Activated CD4-positive, CD25-positive, alpha-beta regulatory T cell (primary cell): Measurements from ENCODE around the gene MGMT.

ENCODE experiments used
- DNase-seq, 4 experiments: peaks; one replicate each; lab custom pipeline; 2025; lab: John Stamatoyannopoulos, UW

The MGMT gene

DNA sequence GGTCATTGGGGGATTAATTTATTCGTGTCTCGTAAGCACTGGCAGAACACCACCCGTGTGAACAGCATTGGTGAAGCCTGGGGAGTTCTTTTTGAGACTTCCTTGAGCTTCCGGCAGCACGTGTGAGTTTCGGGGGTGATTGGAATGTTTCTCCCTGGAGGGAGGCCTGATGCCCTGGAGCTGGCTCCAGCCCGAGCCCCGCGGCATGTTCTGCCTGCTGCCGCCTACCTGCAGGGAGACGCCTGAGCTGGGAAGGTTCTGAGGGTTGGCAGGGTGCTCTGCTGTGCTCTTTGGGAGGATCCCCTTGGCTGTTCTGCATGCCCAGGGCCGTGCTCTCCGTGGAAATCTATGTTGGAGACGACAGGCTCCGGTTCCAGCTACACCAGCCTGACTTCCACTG, 159.3 kb downstream of the MGMT start:
- DNase-seq, result no peak

DNA sequence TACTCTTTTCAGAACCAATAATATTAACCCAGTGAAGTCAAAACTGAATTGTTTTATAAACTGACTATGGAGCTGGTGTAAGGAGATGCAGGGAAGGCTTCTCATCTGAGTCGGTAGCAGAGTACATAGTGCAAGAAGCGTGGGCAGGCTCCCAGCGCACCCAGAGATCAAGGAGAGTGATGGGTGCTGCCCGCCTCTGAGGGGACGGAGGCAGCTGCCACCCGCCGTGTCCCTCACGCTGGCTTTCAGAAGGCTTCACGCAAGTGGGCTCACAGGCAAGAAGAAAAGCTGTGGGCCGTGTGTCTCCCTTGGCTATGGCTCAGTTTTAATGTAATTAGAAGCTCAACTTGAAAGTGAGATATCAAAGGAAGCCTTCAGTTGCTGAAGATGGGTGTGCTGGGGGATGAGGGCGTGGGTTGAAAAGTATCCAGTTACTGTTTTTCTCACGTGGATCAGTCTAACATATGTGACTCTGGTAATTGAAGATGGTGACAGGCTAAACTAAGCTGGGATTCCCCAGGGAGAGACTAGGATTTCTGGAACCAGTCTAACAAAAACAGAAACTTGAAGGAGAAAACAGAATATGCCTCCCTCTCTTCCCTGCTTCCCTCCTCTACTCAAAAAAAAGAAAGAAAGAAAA, 159.9 kb downstream of the MGMT start:
- no peak for DNase-seq

DNA sequence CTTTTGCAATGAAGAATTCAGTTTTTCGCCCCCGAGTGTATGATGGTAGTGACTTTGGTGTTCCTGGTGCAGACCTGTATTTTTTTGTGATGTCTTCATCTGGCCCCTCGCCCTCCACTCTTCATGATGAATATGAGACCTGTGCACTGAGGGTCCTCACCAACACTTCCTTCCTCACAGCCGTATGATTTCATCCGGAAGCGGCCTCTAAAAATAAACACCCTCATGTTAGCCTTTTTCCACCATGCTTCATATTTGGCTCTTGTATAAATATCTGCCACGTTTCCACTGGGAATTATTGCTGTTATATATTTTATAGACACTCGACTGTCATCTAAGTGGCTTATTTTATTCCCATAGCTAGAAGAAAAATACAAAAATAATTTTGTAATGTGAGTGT, 160.4 kb downstream of the MGMT start:
- DNase-seq, result no peak

DNA sequence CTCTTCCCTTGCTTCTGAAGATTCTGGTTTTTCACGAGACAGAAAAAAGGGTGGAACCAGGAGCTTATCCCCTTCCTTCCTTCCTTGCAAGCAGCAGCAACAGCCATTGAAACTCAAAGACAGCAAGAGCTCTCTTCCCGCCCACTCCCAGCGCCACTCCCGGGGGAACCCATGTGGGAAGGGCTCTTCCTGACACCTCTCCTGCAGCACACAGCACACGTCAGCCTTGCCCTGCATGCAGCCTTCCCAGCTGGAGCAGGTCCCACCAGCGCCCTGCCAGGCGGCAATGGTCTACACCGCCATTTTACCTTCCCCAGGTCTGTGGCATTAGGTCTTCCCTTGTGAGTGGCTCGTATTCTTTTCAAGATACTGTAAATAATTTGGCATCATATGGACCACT, 161.8 kb downstream of the MGMT start:
- DNase-seq, result no peak

DNA sequence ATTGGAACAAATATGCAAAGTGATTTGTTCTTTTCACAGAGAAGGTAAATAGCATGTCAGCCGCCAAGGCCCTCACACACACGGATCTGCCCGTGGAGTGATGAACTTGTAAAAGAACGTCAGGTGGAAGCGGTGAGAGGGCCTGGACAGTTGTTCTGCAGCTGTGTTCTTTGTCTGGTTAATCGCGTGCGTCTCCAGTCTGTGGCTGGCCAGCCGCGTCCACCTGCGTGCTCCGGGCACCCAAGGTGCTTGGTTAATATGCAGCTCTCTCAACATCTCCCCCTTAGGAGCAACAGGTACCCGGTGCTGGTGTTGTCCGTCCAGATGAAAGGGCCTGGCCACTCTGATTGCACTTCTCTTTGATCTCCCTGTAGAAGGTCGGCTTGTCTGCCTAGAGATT, 162.9 kb downstream of the MGMT start:
- DNase-seq, result no peak

DNA sequence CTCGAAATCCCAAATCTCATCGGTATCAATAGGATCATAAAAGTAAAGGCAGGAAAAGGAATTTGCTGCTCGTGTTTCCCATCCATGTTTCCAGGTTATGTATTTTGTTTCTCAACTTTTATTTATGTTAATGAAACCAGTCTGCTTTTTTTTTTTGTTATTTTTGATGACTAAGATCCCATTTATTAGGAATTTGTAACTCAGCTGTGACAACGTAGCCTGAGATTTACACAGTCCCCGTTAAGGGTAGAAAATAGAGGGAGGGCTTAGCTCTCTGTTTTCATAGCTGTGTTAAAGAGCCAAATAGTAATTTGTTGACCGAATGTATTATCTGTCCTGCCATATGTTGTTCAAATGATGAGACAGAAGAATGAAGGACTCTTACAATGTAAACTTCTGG, 164.0 kb downstream of the MGMT start:
- DNase-seq, result no peak

DNA sequence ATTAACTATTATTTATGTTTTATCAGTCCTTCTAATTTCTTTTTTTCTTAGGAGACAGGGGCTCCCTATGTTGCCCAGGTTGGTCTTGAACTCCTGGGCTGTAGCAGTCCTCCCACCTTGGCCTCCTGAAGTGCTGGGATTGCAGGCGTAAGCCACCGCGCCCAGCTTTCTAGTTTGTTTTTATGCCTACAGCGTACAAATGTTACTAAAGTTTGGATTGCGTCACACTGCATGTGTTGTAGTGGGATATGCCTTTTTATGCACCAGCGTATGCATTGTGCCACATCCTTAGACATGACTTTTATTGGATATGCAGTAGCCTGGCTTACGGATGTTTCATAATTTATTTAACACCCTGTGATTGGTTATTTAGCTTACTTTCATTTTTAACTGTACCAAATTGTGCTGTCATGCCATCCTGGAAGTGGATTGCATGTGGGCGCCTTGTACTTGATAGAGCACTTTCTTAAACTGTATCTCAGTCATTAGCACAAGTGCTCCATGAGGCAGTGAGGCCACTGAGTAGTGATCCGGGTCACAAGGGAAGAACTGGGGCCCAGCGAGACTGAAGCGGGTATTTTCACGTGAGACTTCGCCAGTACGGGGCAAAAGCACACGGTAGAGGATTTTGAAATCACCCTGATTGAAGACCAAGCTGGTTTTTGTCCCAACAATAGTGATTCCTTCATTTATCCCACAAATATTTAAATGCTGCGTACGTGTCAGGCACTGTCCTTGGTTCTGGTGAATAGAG, 165.0 kb downstream of the MGMT start:
- DNase-seq, result no peak

DNA sequence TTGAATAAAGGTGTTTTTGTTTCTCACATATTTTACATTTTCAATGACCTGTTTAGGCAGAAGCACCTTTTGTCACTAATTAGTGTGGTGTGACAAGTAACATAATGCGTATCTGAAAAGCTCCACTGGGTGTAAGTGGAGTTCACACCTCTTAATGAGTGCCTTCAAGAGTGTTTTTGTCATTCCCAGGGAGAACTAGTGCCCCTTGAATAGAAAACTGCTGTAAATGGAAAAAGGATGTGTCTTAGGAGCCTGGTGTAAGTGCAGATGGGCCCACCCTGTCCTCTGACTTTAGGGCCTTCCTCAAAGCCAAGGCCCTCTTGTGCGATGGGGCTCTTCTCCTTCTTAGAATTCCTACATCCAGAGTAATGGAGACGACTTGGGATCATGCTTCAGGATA, 170.0 kb downstream of the MGMT start:
- DNase-seq, result no peak

DNA sequence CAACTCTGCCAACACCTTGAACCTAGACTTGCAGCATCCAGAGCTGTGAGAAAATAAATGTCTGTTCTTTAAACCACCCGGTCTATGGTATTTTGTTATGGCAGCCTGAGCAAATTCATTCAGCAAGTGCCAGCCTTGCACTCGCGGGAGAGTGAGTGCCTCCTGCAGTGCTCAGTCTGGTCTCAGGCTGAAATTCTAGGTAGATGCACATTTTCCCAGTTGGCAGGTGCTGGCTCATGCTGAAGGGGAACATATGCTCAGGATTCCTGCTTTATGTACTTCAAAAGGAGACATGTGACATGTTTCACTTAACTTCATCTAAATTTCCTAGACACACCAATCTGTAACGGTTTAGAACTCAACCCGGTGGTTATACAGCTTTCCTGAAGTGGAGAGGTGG, 170.8 kb downstream of the MGMT start:
- DNase-seq, result no peak

DNA sequence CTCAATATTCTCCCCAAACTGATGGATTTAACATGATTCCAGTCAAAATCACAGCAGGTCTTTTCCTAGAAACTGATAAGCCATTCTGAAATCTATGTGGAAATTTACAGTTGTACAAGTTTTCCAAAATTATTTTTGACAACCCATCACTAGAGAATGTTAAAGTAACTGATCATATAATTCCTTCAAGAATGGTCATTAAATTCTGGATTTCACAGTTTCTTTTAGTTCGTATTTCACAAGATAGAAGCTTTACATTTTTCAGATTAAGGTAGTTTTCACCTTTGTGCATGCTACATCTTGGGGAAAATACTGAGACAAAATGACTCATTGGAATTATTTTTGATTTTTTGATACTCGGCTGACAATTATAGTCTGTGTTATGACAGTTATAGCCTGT, 174.3 kb downstream of the MGMT start:
- DNase-seq, result no peak

DNA sequence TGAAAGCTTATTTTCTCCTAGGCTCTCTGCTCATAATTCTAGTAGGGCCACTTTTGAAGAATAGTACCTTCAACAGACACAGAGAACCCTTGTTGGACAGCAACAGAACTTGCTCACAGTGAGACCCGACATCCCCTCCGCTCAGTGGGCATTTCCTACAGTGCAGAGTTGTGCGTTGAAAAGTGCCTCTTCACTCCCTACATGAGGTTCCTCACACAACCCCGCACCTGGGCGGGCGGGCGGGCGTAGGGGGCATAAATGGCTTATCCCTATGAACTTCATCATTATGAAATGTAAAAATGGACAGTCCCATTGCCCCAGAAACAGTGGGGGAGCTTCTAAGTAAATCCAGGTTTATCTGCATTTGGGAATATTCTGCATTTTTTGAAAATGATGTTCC, 174.9 kb downstream of the MGMT start:
- no peak for DNase-seq

DNA sequence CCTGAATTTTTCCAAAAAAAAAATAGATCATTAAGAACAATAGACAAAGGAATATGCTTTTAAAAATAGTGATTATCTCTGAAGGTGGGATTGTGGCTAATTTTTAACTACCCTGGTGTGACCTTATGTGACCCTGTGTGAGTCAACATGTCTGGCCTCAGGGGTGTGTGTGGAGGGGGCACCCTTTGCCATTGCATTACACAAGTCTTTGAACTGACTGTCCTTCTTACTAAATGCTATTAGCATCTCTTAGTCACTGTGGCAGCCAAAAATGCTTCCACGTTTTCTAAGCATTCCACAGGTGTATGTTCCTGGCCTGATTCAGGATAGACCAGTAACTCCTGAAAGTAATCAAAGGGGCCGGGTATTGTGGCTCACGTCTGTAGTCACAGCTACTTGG, 175.4 kb downstream of the MGMT start:
- no peak for DNase-seq

DNA sequence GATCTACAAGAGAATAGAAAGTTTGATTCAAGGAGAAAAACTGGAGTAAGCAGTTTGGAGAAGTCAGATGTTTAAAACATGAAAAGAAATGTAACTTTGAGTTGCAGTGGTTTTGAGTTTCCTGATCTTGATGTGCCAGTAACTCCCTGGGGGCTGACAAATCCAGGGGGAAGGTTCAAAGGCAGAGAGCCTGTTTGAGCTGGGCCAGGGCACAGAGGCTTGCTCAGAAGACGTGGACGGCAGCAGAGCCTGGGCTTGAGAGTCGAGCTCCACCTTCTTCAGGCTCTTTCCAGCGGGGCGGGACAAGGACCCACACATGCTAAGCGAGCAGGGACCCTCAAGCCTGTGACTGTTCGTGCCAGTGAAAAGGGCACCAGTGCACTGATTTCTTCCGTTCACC, 176.2 kb downstream of the MGMT start:
- no peak for DNase-seq

DNA sequence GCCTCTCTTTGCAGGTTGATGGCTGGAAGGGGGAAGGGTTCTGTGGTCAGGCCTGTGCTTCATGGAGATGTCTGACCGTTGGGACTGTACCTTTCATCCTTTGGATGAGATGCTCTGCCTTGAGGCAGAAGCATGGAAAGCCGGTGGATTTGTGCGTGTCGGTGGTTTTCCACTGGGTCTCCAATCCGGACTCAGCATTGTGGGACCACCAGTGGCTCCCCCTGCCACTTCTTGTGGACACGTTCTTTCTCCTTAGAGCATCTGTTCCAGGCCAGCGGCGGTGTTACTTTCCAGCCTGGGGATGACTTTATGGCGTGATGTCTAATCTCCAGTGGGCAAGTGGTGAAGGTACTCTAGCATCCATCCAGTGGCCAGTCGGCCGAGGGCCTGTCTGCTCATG, 178.4 kb downstream of the MGMT start:
- no peak for DNase-seq

DNA sequence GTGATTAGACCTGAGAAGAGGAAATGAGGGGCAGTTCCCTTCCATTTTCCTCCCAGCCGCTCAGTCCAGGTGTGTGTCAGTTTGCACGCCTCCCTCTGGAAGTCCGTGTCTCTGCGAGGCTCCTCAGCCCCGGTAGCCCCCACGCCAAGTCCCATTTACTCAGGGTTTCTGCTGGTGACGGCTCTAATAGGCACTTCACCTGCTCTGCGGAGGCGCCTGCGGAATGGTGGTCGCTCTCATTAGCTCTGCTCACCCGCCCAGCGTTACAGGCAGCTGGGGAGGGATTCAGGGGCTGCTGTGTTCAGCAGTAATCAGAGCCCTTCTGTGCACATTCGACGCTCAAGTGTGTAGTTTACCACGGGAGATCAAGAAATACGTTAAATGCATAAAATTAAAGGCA, 179.9 kb downstream of the MGMT start:
- DNase-seq, result no peak

DNA sequence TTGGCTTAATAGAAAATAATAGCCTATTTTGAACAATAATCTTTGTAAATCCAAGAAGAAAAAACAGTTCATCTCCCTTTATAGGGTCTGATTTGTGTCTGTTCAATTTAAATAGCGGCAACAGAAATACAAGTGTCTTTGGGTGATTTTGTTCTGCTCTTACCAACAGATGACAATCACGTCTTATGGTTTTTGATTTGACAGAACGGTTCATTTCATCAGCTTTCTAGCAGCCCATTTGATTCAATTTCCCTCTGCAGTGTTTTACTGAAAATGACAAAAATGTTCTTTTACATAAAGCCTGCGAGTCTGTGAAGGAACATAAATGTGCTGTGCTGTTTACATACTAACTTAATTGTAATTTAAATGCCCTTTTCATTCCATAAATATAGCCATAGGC, 180.5 kb downstream of the MGMT start:
- DNase-seq, result no peak

DNA sequence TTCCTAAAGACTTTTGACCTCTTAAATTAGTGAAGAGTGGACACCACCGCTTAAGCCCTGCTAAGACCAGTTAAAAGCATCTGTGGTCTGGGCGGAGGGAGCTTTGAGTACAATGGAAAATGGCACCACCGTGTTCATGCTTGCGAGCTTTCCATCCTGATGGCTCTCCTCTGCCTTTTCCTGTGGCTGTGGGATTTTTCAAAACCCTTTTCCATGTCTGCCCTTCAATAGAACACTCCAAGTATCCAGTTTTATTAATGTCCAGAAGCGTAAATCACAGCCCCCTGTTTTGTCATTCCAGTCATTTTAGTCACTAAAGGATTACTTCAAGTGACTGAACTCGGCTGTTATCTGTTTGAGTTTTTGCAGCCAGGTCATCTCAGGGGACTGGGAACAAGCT, 181.8 kb downstream of the MGMT start:
- DNase-seq, result no peak

DNA sequence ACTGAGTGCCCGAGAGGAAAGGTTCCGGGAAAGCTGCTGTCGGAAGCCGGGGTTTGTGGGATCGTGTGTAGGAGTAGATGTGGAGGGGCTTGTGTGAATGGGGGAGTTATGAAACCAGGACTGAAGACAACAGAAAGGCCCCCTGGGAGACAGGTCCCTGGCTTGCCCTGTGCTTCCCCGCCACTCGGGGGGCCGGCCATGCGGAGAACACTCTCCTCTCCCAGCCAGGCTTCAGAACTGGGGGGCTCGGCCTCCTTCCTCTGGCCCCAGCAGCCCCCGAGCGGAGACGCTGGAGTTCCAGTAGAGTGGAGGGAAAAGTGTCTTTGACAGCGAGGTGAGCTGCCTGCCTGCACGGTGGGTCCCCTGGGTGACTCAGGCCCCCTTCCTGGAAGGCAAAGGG, 185.0 kb downstream of the MGMT start:
- no peak for DNase-seq

DNA sequence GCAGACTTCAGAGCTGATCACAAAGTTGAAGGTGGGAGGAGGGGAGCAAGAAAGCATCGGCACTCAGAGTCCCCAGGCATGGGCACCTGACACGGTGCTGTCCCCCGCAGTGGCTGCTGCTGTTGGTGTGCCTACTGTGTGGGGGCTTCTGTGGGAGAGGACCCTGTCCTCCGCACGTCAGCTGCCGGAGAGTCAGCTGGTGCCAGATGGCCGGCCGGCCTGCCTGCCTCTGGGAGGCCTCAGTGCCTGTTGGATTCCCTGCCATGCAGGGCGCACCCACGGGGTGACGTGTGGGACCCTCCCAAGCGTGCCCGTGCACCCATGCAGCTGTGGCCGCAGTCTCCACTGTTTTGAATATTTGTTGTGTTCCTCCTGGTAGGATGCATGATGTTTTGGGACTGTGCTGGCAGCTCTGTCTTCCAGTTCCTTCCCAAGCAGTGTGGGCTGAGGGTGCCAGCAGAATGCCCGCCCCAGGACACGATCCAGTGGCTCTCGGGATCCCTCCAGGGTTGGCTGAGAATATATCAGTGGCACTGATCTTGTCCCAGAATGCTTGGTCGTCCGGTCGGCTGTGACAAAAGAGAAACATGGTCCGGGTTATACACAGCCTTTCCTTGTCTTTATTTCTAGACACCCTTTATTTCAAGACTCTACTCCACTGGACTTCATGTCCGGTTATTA, 185.6 kb downstream of the MGMT start:
- DNase-seq, result no peak

DNA sequence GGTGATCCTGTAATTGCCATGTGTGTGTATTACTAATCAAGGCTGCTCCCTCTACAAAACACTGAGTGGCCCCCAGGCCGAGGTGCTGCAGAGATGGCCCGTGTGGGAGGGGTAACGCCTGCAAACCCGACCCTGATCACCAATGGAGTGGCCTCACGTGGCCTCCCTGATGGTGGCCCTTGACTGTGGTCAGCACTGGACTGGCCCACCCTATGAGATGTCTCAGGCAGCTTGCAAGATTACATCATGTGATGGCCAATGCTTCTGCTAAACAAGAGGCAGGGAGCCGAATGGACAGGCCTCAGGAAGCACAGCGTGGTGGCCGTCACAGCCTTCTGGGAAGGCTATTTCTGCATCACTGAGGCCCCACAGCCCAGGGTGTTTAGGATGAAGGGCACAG, 186.4 kb downstream of the MGMT start:
- DNase-seq, result no peak

DNA sequence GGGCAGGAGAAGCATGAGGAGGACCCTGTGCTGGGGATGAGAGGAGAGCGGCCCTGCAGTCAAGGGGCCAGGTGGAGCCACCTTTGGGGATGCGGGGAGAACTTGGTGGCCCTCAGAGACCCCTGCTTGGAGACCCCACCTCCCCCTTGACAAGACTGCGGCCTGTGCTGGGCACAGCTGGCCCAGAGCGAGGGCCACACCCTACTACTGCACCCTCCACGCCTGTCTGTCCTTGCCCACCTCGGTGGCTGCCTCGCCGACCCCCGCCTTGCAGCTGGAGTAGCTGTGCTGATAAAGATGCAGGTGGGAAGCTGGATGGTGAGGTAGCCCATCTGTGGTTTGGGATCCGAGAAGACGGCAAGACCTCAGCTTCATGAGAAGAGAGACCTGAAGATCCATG, 186.8 kb downstream of the MGMT start:
- DNase-seq, result no peak

DNA sequence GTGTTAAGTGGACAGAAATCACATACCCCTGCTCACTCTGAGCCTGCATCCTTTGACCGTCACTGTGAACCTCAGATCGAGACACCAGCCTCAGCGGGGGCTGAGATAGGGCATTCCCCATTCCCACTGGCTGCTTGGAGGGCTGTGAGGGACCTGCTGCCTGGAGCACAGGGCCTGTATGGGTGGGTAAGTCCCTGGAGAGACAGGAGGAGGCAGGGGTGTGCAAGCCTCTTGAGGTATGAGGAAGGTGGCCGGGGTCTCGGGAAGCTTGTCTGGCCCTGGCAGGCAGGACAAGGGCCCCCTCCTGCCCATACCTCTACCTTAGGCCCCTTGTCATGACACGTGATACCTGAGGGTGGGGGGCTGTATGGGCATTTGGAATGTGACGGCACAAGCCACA, 187.4 kb downstream of the MGMT start:
- no peak for DNase-seq

DNA sequence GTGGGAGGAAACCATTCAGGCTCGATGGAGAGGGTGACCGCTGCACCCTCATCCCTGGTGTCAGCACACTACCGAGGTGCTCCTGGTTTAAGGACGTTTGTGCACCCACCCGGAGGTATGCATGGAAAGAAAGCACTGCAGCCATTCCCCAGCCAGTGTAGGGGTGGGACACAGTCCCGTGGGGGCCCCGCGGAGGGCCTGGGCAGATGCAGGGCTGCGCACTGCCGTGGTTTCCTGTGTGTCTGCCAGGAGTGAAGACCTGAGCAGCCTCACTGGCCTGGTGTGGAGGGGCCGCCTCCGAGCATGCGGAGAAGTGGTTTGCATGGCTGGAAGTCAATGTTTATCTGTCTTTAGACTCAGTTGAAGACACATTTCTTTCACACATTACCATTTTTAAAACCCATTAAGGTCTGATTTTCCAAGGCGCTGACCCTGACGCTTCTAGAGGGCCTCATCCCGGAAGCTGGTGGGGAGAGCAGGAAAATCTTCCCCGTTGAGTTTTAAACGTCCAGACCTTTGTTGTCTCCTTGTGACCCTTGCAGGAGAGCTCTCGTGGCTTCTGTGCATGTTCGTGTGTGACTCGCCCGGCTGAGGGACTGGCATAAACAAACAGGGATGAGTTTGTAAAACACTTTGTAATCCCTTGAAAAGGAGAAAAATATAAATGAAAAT, 188.1 kb downstream of the MGMT start:
- no peak for DNase-seq
